Suprapubic skin (tissue), 3 donors: Measurements from ENCODE around the gene UBXN10.

ENCODE experiments used
- POLR2A ChIP-seq, 2 donors: fragments of 450-650 bp; IDR thresholded peaks; one replicate each; pipeline ENCODE4 v1.6.1; 2017; ENCODE audit warnings: antibody characterized with exemption in 2 of 2, mild to moderate bottlenecking in 2 of 2, moderate library complexity in 2 of 2
- TF ChIP-seq, protein P1 (sequence below), 2 donors: fragments of 200-600 bp in 1 of 2; fragments of 450-650 bp in 1 of 2; sonication (generic) in 1 of 2; IDR thresholded peaks; one replicate each; pipeline ENCODE4 v1.5.1; 2016 to 2019; ENCODE audit warnings: antibody characterized with exemption in 2 of 2, mild to moderate bottlenecking in 1 of 2, moderate library complexity in 1 of 2

GRCh38 chr1:20212685-20213331 lies 26.9 kb downstream of the UBXN10 start:
- TF ChIP-seq, protein P1, sequence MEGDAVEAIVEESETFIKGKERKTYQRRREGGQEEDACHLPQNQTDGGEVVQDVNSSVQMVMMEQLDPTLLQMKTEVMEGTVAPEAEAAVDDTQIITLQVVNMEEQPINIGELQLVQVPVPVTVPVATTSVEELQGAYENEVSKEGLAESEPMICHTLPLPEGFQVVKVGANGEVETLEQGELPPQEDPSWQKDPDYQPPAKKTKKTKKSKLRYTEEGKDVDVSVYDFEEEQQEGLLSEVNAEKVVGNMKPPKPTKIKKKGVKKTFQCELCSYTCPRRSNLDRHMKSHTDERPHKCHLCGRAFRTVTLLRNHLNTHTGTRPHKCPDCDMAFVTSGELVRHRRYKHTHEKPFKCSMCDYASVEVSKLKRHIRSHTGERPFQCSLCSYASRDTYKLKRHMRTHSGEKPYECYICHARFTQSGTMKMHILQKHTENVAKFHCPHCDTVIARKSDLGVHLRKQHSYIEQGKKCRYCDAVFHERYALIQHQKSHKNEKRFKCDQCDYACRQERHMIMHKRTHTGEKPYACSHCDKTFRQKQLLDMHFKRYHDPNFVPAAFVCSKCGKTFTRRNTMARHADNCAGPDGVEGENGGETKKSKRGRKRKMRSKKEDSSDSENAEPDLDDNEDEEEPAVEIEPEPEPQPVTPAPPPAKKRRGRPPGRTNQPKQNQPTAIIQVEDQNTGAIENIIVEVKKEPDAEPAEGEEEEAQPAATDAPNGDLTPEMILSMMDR (IDR thresholded peaks at IDR 0.05), result peak; percentile 47 to 60
- TF ChIP-seq POLR2A (IDR thresholded peaks at IDR 0.05), result no peak
